ENCODE results near the gene COMMD2.

Gene COMMD2

DNA sequence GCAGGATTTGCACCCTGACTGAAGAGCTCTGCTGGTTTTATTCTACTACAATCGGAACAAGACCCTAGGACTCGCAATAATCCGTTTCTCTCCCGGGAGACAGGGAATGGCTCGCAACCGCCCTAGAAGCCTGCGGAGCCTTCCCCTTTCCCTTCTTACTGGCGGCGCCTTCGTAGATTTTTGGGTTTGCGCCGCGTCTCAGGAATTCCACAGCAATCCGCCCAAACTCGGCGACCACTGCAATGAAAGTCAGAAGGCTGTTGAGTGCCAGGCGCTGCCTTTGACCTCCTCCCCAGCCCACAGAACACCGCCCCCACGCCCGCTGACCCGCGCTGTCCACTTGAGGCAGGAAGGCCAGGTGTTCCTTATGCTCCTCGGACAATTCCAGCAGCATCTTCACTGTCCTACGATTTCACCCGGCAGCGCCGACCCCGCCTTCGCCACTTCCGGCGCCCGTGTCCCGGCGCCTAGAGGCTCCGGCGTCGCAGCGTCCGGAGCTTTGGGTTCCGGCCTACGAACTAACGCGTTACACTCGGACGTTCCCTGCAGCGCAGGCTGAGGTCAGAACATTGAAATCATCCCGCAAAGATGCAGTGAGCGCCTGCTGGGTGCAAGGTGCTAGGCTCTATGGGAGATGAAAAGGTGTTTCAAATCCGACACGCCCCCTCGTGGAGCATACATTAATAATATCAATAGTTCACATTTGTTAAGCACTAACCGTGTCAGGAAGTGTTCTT is at the start of gene COMMD2:
TSS of gene COMMD2 (minus strand) at position 439 of the 737 bp plus-strand sequence. CDS start at position 394, 45 bp downstream.
- H3F3A ChIP-seq (ENCODE audit: insufficient read depth, low read length): peaks cover 4% of the 10 kb centered on the region; the same call in 1 of the 2 replicates
- peak within 1 kb of the TSS; percentile 68 for H3K9ac ChIP-seq (ENCODE audit: low read length)
- H3K9me2 ChIP-seq (replicated peaks; ENCODE audit: insufficient read depth, low read length): no peaks in the 10 kb centered on the region
- H3K27ac ChIP-seq (ENCODE audit: low read length): peak within 1 kb of the TSS; percentile 21; the same call in 1 of the 2 replicates
- H3K4me1 ChIP-seq (ENCODE audit: low read length): no peaks in the 10 kb centered on the region
- no peaks in the 10 kb centered on the region for H4K20me1 ChIP-seq (ENCODE audit: insufficient read depth, low read length)
- H3K4me2 ChIP-seq (ENCODE audit: low read depth, low read length): peak within 1 kb of the TSS; percentile 64
- DNase-seq: peak; percentile 97
- peak within 1 kb of the TSS; percentile 80 for H3K4me3 ChIP-seq (ENCODE audit: low read length)
- H3K36me3 ChIP-seq (replicated peaks; ENCODE audit: insufficient read depth, low read length): no peaks in the 10 kb centered on the region
- no peak for TF ChIP-seq EZH2 (optimal IDR thresholded peaks at IDR 0.05; ENCODE audit: low read depth, low read length)
- TF ChIP-seq, protein P1, sequence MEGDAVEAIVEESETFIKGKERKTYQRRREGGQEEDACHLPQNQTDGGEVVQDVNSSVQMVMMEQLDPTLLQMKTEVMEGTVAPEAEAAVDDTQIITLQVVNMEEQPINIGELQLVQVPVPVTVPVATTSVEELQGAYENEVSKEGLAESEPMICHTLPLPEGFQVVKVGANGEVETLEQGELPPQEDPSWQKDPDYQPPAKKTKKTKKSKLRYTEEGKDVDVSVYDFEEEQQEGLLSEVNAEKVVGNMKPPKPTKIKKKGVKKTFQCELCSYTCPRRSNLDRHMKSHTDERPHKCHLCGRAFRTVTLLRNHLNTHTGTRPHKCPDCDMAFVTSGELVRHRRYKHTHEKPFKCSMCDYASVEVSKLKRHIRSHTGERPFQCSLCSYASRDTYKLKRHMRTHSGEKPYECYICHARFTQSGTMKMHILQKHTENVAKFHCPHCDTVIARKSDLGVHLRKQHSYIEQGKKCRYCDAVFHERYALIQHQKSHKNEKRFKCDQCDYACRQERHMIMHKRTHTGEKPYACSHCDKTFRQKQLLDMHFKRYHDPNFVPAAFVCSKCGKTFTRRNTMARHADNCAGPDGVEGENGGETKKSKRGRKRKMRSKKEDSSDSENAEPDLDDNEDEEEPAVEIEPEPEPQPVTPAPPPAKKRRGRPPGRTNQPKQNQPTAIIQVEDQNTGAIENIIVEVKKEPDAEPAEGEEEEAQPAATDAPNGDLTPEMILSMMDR (IDR thresholded peaks at IDR 0.05; ENCODE audit: low read length): peak; percentile 55
- no peaks in the 10 kb centered on the region for H3K9me3 ChIP-seq (replicated peaks; ENCODE audit: insufficient read depth, low read length)
- peak within 1 kb of the TSS; percentile 83 for H2AFZ ChIP-seq (ENCODE audit: low read length)
- peaks cover 20% of the 10 kb centered on the region for H3K79me2 ChIP-seq (ENCODE audit: low read length)
- no peaks in the 10 kb centered on the region for H3K27me3 ChIP-seq (replicated peaks; ENCODE audit: insufficient read depth, low read length)

DNA sequence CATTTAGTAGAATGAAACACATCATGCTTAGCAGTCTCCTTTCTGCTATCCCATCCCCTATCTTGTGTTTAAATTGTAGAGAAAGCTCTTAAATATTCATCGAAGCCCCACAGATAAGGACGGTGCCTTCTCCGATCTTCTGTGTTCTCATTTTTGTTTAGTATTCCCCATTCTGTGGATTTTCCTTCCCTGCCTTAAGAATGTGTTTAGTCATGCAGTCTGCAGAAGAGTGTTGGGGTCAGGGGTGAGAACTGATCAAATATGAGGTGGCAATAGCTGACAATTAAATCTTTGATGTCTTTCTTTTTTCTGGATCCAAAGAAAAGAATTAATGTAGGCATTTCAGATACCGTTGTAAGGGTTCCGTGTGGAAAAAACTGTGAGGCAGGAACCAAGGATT is 49.4 kb upstream of the COMMD2 start:
- H3F3A ChIP-seq (ENCODE audit: insufficient read depth, low read length): no peaks in the 10 kb centered on the region
- H3K9ac ChIP-seq (ENCODE audit: low read length): no peak overlapping the region
- H3K9me2 ChIP-seq (replicated peaks; ENCODE audit: insufficient read depth, low read length): no peaks in the 10 kb centered on the region
- no peaks in the 10 kb centered on the region for H3K36me3 ChIP-seq (replicated peaks; ENCODE audit: insufficient read depth, low read length)
- H2AFZ ChIP-seq (ENCODE audit: low read length): no peak overlapping the region
- H3K9me3 ChIP-seq (replicated peaks; ENCODE audit: insufficient read depth, low read length): no peaks in the 10 kb centered on the region
- no peaks in the 10 kb centered on the region for H4K20me1 ChIP-seq (ENCODE audit: insufficient read depth, low read length)
- H3K79me2 ChIP-seq (ENCODE audit: low read length): no peaks in the 10 kb centered on the region
- H3K4me2 ChIP-seq (ENCODE audit: low read depth, low read length): no peak overlapping the region
- H3K4me3 ChIP-seq (ENCODE audit: low read length): no peak overlapping the region
- no peak overlapping the region for H3K27ac ChIP-seq (ENCODE audit: low read length)
- no peak for DNase-seq
- H3K27me3 ChIP-seq (replicated peaks; ENCODE audit: insufficient read depth, low read length): no peaks in the 10 kb centered on the region
- TF ChIP-seq, protein P1 (IDR thresholded peaks at IDR 0.05; ENCODE audit: low read length): no peak
- no peak for TF ChIP-seq EZH2 (optimal IDR thresholded peaks at IDR 0.05; ENCODE audit: low read depth, low read length)
- no peak for TF ChIP-seq EZH2phosphoT487 (IDR thresholded peaks at IDR 0.05; ENCODE audit: low read length)
- H3K4me1 ChIP-seq (ENCODE audit: low read length): 0 out of 2 replicates have a peak, but pooled peaks cover 5% of the 10 kb centered on the region

DNA sequence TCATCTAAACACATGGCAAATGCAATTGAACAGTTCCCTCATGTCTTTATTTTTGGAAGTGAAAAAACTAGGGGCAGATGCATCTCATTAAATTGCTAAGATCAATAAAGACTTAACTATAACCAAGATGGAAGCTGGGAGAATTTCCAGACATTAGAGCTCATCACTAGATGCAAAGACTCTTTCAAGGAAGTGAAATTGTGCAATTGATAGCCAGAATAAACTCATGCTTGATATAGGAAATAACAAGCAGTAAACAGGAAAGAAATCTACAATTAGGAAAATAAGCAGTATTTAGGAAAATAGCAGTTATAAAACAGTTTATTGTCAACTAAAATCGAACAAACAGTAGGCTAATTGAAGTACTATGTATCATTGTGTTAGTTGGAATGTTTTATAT is 48.9 kb upstream of the COMMD2 start:
- TF ChIP-seq EZH2 (optimal IDR thresholded peaks at IDR 0.05; ENCODE audit: low read depth, low read length) (no peak), EZH2phosphoT487 (IDR thresholded peaks at IDR 0.05; ENCODE audit: low read length) (no peak)
- TF ChIP-seq, protein P1 (IDR thresholded peaks at IDR 0.05; ENCODE audit: low read length): no peak
- H3K36me3 ChIP-seq (replicated peaks; ENCODE audit: insufficient read depth, low read length): no peaks in the 10 kb centered on the region
- no peak for DNase-seq
- no peaks in the 10 kb centered on the region for H3K79me2 ChIP-seq (ENCODE audit: low read length)
- H3K9me2 ChIP-seq (replicated peaks; ENCODE audit: insufficient read depth, low read length): no peaks in the 10 kb centered on the region
- H3K4me1 ChIP-seq (ENCODE audit: low read length): 0 out of 2 replicates have a peak, but pooled peaks cover 1% of the 10 kb centered on the region
- no peak overlapping the region for H2AFZ ChIP-seq (ENCODE audit: low read length)
- no peak overlapping the region for H3K4me3 ChIP-seq (ENCODE audit: low read length)
- no peak overlapping the region for H3K9ac ChIP-seq (ENCODE audit: low read length)
- H3F3A ChIP-seq (ENCODE audit: insufficient read depth, low read length): no peaks in the 10 kb centered on the region
- H3K27me3 ChIP-seq (replicated peaks; ENCODE audit: insufficient read depth, low read length): no peaks in the 10 kb centered on the region
- no peaks in the 10 kb centered on the region for H3K9me3 ChIP-seq (replicated peaks; ENCODE audit: insufficient read depth, low read length)
- no peaks in the 10 kb centered on the region for H4K20me1 ChIP-seq (ENCODE audit: insufficient read depth, low read length)
- no peak overlapping the region for H3K4me2 ChIP-seq (ENCODE audit: low read depth, low read length)
- no peak overlapping the region for H3K27ac ChIP-seq (ENCODE audit: low read length)

Data from MM.1S (cell line).